Medulla oblongata (tissue), 1 donor: Measurements from ENCODE around the gene ORAI2.
"Not testable (repeated sequence)": the region's sequence is repeated elsewhere in the genome, so short reads cannot be mapped to it uniquely, and the experiment has no call there.

Experiments used
- DNase-seq: peaks from one replicate; pipeline ENCODE4 v3.0.0-alpha.2; 2015; ENCODE audit errors: extremely low spot score

Gene ORAI2

DNA sequence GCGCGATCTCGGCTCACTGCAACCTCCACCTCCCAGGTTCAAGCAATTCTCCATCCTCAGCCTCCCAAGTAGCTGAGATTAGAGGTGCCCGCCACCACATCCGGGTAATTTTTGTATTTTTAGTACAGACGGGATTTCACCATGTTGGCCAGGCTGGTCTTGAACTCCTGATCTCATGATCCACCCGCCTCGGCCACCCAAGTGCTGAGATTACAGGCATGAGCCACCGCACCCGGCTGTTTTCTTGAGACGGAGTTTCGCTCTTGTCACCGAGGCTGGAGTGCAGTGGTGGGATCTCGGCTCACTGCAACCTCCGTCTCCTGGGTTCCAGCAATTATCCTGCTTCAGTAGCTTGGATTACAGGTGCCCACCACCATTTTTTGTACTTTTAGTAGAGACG is 64.9 kb downstream of the ORAI2 start:
- not testable (repeated sequence) for DNase-seq

DNA sequence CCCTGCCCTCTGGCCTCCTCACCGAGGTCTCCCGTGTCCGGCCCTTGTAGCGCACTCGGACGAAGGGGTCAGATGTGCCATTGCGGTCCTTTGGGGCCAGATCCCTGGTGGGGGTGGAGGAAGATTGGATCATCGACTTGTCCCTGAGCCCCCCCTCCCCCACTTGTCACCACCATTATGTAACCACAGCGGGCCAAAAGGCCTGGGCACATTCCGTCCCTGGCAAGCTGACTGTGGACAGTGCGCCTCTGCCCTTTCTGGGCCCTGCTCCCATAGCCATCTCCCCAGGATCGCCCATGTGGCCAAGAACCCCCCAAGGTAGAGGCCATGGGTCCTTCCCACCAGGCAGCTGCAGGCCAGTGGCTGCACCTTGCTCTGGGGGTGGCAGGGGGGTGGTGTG is 69.8 kb downstream of the ORAI2 start:
- not testable (repeated sequence) for DNase-seq

DNA sequence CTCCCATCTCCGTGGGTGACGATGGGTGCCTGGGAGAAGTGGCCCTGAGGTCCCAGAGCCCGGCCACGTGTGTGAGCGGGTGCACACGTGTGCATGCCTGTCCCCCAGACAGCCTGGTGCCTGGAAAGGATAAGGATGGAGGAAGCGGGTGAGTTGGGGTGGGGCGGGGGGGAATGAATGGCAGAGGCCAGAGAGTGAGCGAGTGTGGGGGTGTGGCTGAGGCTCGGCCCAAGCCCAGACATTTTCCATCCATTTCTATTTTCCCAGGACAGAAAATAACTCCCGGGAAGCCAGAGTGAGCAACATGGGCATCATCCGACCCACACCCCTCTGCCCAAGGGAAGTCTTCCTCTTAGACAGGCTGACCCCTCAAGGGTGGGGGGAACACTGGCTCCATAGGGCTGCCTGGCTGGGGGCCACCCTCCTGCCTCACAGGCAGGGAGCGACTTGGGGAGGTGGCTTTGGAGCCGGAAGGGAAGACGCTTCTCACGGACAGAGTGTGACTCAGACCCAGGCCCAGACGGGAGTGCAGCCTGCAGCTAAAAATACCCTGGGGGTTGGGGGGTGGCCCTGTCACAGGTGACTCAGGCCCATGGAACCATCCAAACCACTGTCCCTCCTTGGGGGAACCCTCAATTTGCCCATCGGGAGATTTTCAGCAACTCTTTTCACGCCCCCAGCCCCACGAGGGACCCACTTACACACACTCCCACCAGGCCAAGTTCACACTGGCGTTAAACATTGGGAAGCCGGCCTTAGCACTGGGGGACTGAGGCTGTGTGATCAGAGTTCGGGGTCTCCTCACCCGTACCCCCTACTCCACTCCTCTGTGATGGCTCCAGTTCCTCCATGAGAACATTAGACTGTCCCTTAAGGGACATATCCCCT is 72.2 kb downstream of the ORAI2 start:
- not testable (repeated sequence) for DNase-seq
